HG03571 (cell line): Measurements from ENCODE around the gene MUC12.
"Not testable (repeated sequence)": the region's sequence is repeated elsewhere in the genome, so short reads cannot be mapped to it uniquely, and the experiment has no call there.

Experiments
- ATAC-seq: cut with Tn5 transposase; IDR thresholded peaks from one replicate; pipeline ENCODE4 v1.9.1; 2021; ENCODE audit not compliant: unreplicated experiment

MUC12 gene

DNA sequence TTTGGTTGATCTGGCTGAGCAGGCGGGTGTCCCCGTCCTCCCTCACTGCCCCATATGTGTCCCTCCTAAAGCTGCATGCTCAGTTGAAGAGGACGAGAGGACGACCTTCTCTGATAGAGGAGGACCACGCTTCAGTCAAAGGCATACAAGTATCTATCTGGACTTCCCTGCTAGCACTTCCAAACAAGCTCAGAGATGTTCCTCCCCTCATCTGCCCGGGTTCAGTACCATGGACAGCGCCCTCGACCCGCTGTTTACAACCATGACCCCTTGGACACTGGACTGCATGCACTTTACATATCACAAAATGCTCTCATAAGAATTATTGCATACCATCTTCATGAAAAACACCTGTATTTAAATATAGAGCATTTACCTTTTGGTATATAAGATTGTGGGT lies 89.0 kb downstream of the MUC12 start:
- ATAC-seq, result no peak

- ATAC-seq, result no peak
Measured at GRCh38 chr7:101059620-101059942, 90.2 kb downstream of the MUC12 start.

- ATAC-seq, result no peak
Measured at GRCh38 chr7:101060992-101061391, 91.6 kb downstream of the MUC12 start.

GRCh38 chr7:101064176-101064550 lies 94.8 kb downstream of the MUC12 start:
- ATAC-seq, result not testable (repeated sequence)

DNA sequence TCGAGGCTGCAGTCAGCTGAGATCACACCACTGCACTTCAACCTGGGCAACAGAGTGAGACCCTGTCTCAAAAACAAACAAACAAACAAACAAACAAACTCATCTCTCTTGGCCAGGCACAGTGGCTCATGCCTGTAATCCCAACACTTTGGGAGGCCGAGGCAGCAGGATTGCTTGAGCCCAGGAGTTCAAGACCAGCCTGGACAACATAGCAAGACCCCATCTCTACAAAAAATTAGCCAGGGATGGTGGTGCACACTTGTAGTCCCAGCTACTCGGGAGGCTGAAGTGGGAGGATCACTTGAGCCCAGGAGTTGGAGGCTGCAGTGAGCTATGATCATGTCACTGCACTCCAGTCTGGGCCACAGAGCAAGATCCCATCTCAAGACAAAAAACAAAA lies 95.8 kb downstream of the MUC12 start:
- ATAC-seq, result not testable (repeated sequence)

DNA sequence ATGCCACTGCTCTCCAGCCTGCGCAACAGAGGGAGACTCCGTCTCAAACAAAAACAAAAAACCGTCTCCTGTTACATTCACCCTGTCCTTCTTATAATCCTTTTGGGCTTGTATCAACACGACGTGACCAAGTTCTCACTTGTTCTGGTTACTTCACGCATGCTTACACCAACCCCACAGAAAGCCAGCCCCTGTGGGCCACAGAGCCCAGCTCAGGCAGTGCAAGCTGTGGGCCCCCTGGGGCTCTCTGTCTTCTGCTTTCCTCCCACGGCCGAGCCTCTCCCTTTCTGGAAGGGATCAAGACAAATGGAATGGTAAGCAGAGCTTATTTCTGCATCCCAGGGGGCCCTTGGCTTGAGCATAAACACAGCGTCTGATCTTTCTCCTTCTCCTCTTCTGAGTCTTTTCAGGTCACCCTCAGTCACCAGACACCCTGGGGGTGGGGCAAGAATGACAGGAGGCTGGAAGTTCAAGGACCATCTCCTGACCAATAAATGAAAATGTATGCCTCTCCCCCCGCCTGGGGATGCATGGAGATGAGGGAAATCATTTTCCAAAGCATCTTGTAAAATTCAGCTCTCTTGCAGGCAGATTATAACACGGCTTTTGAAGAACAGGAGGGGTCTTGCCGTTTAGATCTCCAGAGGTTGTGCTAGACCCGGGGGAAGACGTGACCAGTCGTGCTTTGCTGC lies 96.9 kb downstream of the MUC12 start:
- ATAC-seq, result no peak

DNA sequence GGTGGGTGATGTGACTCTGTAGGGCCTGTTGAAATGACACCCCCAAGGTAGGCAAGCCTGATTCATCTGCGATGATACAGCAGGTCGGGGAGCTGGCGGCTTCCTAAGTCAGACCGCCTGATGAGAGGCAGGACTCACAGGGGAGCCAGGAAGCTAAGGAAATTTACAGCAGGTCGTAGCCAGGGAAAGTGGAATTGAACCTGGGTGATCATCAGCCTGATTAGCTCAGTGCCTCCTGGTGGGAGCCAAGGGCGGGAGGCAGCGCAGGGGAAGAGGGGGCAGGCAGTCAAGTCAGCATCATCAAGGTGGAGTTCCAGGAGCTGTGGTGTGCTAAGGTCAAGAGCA lies 97.4 kb downstream of the MUC12 start:
- ATAC-seq, result no peak

GRCh38 chr7:101068401-101068800 lies 99.0 kb downstream of the MUC12 start:
- no peak for ATAC-seq
